HFFc6 (cell line): ENCODE results near the gene LSM2. TPM values are rescaled to one million over a fixed set of nuclear protein-coding genes. Genes with fewer than 3 reads are reported as not detected.

Experiments used
- DNase-seq: peaks from one replicate; pipeline ENCODE4 v3.0.0-alpha.2; 2018
- H3K27ac Mint-ChIP-seq: 2 replicates; pipeline ENCODE4 v1.8.0; 2020; ENCODE audit warnings: mild to moderate bottlenecking, mixed read lengths
- H3K27me3 Mint-ChIP-seq: 2 replicates; pipeline ENCODE4 v1.8.0; 2021; ENCODE audit warnings: mild to moderate bottlenecking, moderate library complexity, mixed read lengths; ENCODE audit not compliant: insufficient read depth
- H3K36me3 Mint-ChIP-seq: 2 replicates; pipeline ENCODE4 v1.8.0; 2021; ENCODE audit warnings: low read depth, mixed read lengths
- H3K4me1 Mint-ChIP-seq: 2 replicates; pipeline ENCODE4 v1.8.0; 2020; ENCODE audit warnings: low read depth, mixed read lengths
- H3K4me3 Mint-ChIP-seq: 2 replicates; pipeline ENCODE4 v1.8.0; 2020; ENCODE audit warnings: mild to moderate bottlenecking, moderate library complexity, mixed read lengths
- H3K9me3 Mint-ChIP-seq: 2 replicates; pipeline ENCODE4 v1.8.0; 2020; ENCODE audit warnings: mild to moderate bottlenecking, mixed read lengths
- CTCF ChIP-seq: fragments of 200-600 bp; sonication (generic); IDR thresholded peaks from 2 replicates; pipeline ENCODE4 v1.5.0; 2021; ENCODE audit warnings: antibody characterized with exemption, mild to moderate bottlenecking
- total RNA-seq, 6 experiments: library from RNA; stranded (reverse); fragmentation: NEBNext Ultra II Directional; extraction: Animal tissue kit (Norgen Biotek cat#: 25700); gene quantifications; 2 replicates in 1 of 6; 3 replicates in 5 of 6; pipeline ENCODE4 v1.2.3, GENCODE V29; 2021

The LSM2 gene
- total RNA-seq, 6 experiments from 2014 or later, result 31.8 to 48.5 (median 43.4) TPM

DNA sequence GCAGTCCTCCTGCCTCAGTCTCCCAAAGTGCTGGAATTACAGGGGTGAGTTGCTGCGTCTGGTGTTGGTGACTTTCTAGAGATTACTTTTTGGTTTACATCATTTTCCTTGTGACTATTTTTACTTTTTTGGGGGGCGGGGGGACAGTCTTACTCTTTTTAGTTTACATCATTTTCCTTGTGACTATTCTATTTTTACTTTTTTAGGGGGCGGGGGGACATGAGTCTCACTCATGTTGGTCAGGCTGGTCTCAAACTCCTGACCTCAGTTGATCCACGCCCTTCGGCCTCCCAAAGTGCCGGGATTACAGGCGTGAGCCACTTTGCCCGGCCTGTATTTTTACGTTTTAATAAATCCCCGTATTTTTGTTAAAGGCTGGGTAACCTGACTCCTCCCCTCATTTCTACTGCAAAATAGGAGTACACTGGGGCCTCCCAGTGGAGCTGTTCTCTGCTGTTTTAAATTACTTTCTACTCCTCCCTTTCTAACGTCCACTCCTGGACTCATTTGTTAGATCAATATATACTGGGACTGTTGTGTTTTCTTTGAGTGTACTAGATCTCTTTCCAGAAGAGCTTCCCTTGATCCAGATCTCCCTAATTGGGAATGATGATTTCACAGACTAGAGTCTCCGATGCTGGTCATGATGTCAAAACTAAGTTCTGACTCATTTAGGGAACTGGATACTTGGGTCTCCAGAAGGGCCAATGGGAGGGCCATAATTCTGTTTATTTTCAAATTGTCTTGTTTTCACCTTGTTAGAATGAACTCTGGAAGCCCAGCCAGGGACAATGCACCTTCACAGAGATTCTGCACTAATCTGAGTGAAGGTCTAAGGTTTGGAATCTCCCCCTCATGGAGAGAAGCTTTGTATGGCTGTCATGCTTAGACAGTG, 30.0 kb upstream of the LSM2 start:
- peak overlapping the region; percentile 99 for H3K27ac Mint-ChIP-seq
- H3K4me1 Mint-ChIP-seq, result peaks cover 38% of the 10 kb centered on the region
- H3K4me3 Mint-ChIP-seq, result peak overlapping the region; percentile 97
- peaks cover 24% of the 10 kb centered on the region for H3K27me3 Mint-ChIP-seq
- H3K36me3 Mint-ChIP-seq, result peaks cover 47% of the 10 kb centered on the region
- peak; percentile 60 for DNase-seq
- 0 out of 2 replicates have a peak, but pooled peaks have one; percentile 32 for TF ChIP-seq CTCF
- peaks cover 10% of the 10 kb centered on the region; the same call in 1 of the 2 replicates for H3K9me3 Mint-ChIP-seq

DNA sequence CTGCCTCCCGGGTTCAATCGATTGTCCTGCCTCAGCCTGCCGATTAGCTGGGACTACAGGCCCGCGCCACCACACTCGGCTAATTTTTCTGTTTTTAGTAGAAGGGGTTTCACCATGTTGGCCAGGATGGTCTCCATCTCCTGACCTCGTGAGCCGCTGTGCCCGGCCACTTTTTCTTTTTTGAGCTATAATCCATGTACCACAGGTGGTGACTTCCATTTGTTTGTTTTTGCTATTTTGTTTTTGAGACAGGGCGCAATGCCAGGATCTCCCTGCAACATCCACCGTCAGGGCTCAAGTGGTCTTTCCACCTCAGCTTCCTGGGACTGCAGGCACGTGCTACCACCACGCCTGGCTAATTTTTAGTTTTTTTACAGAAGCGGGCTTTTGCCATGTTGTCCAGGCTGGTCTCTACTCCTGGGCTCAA, 29.3 kb upstream of the LSM2 start:
- peaks cover 10% of the 10 kb centered on the region; the same call in 1 of the 2 replicates for H3K9me3 Mint-ChIP-seq
- H3K36me3 Mint-ChIP-seq, result peaks cover 48% of the 10 kb centered on the region
- H3K27ac Mint-ChIP-seq, result peak overlapping the region; percentile 99
- peak overlapping the region; percentile 97 for H3K4me3 Mint-ChIP-seq
- H3K27me3 Mint-ChIP-seq, result peaks cover 24% of the 10 kb centered on the region
- TF ChIP-seq CTCF, result no peak
- DNase-seq, result no peak
- peaks cover 41% of the 10 kb centered on the region for H3K4me1 Mint-ChIP-seq

- H3K27me3 Mint-ChIP-seq, result peaks cover 24% of the 10 kb centered on the region
- peak; percentile 81 for DNase-seq
These were observed 27.8 kb upstream of the LSM2 start for GRCh38 chr6:31834367-31835250.

DNA sequence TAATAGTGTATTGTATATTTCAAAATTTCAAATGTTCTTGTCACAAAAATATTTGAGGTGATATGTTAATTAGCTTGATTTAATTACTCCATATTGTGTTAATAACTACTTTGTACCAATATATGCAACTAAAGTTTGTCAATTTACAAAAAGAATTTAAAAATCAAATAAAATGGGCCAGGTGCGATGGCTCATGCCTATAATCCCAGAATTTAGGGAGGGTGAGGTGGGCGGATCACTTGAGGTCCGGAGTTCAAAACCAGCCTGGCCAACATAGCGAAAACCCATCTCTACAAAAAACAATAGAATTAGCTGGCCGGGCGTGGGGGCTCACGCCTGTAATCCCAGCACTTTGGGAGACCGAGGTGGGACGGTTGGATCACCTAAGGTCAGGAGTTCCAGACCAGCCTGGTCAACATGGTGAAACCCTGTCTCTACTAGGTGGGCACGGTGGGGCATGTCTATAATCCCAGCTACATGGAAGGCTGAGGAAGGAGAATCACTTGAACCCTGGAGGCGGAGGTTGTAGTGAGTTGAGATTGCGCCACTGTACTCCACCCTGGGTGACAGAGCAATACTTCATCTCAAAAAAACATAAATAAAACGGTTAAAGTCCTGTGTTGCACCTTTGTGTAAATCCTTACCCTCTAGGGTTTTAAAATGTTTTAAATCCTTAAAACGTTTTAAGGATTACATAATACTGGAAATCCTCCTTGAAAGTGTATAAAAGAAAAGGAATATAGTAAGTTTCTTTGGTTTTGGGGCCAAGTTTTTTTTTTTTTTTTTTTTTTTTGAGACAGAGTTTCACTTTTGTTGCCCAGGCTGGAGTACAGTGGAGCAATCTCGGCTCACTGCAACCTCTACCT, 24.8 kb upstream of the LSM2 start:
- H3K9me3 Mint-ChIP-seq, result peaks cover 7% of the 10 kb centered on the region; the same call in 1 of the 2 replicates
- H3K27ac Mint-ChIP-seq, result 0 out of 2 replicates have a peak overlapping the region, but pooled peaks have one; percentile 90
- no peak for DNase-seq
- peaks cover 28% of the 10 kb centered on the region for H3K4me1 Mint-ChIP-seq
- TF ChIP-seq CTCF, result no peak
- peak overlapping the region; percentile 97 for H3K4me3 Mint-ChIP-seq
- H3K27me3 Mint-ChIP-seq, result peaks cover 26% of the 10 kb centered on the region
- peaks cover 37% of the 10 kb centered on the region for H3K36me3 Mint-ChIP-seq

More at GRCh38 chr6:31834367-31835250, 27.8 kb upstream of the LSM2 start:
- peaks cover 44% of the 10 kb centered on the region for H3K4me1 Mint-ChIP-seq
- no peak for TF ChIP-seq CTCF
- peaks cover 57% of the 10 kb centered on the region for H3K36me3 Mint-ChIP-seq
- H3K4me3 Mint-ChIP-seq, result peak overlapping the region; percentile 97
- peak overlapping the region; percentile 99 for H3K27ac Mint-ChIP-seq
- peaks cover 10% of the 10 kb centered on the region; the same call in 1 of the 2 replicates for H3K9me3 Mint-ChIP-seq
